NCI-H2107 (cell line): ENCODE data around the gene EBF3.

Experiments
- DNase-seq: peaks from one replicate; lab custom pipeline; 2025; lab: John Stamatoyannopoulos, UW

The EBF3 gene

DNA sequence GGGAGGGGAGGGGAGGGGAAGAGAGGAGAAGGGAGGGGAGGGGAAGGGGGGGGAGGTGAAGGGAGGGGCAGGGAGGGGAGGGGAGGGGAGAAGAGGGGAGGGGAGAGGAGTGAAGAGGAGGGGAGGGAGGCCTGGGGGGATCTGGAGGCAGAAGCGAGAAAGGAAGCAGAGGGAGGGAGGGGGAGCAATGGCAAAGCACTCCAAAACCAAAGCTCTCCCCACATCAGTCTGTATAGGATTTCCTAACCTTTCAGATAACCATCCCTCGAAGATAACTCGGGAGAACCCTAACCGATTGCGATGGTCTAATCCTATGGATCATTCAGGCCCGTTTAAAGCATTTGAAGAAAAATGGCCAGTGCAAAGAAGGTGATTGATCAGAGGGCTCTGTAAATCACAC lies 19.0 kb downstream of the EBF3 start:
- no peak for DNase-seq

DNA sequence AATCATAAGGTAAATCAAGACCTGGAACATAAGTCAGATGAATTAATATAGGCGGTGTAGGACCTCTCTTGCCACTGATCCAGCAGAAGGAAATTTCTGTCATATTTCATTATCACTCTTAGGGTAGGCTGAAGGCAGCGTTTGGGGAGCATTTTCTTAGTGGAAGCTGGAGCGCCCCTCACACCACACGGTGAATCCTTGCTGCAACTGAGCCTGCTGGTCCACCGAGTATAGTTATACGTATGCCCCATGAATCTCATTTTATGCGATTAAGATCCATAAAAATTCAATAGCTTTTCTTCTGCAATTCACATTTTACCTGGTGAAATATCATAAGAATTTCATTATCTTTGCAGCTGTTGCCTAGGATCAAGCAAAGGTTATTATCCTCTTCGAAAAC lies 19.6 kb downstream of the EBF3 start:
- DNase-seq: no peak

DNA sequence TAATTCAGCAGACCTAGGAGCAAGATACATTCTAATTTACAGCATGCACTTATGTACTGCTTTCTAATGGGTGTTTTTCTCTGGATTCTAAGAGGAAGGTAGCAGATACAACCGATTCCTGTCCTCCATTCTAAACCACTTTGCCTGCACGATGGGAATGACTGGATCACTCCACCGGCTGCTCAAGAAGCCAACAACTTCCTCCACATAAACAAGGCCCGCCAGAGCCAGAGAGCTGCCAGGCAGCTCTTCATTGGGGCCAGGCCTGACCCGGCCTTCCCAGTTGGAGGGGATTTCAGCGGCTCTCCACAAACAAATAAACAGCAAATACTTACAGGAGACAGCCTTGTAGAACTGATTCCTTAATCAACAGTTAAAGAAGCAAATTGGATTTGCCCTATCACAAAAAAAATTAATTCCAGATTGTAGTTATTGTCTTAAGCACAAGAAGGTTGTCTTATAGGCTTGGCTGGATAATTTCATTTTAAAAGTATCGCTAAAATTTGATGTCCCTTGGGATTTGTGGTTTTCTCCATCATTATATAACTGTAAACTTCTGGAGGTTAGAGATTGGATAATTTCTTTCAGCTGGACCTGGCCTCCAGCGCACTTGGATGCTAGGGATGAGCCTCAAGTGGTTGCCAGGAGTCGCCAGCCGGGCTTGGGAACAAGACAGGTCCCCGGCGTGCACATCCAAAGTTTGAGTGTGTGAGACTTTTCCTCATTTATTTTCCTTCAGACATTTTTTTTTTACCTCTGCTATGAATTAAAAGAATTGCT lies 20.9 kb downstream of the EBF3 start:
- DNase-seq: no peak

DNA sequence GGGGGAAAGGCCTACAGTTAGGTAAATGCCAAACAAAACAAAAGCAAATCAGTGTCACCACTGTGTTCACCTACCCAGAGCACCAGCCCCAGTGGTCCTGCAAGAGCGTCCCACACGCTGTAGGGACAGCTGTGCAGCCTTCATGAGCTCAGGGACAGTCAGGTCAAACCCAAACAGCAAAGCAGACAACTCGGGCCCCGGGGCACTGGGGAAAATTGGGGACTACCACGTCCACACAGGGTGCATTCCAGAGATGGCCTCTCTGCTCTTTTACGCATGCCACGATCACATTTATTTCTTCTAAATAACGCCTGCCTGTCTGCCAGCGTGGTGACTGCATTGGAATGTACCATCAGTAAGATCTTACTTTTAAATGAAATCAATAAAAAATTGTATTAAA lies 21.7 kb downstream of the EBF3 start:
- DNase-seq: no peak

DNA sequence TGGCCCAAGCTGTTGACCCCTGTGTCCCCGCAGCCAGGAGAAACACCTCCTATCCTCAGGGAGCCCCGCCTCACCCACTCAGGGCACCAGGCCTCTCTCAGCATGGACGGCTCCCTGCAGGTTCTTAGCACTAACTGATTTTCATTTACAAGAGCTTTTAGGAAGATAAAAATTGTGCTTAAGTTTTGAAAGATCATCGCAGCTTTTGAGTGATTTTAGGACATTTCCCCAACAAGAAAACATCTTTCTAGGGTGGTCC lies 22.1 kb downstream of the EBF3 start:
- no peak for DNase-seq

DNA sequence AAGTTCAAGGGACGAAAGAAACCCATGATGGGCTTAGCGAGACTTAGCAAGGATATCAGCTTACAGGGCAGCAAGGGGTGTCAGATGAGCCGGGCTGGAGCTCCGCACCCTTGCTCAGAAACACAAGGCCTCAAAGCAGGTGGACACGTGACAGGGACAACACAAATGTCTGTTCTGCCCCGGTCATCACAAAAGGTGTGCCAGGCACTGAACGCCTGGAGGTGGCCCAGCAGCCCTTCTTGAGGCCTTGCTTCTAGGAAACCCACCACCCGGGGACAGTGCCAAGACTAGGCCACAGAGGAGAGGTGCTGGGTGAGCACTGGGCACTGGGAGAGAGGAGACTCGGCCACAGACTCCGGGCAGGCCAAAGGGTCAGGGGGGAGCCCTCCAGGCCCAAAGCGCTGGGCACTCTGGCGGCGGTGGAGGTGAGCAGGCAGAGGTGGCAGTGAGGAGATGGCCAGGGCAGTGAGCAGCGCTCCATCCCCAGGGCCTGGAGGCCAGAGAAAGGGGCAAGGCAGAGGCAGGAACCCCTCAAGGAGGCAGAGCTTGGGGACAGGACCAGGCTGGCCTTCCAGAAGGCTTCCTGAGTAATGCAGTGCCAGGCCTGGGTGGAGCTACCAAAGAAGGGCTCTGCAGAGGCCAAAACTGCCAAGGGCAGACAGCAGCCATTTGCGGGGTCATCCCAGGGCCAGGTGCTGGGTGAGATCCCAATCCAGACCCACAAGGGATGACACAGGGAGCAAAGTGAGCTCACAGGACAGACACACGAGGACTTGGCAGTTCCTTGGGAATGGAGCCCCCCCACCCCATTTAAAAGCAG lies 22.7 kb downstream of the EBF3 start:
- DNase-seq: no peak

DNA sequence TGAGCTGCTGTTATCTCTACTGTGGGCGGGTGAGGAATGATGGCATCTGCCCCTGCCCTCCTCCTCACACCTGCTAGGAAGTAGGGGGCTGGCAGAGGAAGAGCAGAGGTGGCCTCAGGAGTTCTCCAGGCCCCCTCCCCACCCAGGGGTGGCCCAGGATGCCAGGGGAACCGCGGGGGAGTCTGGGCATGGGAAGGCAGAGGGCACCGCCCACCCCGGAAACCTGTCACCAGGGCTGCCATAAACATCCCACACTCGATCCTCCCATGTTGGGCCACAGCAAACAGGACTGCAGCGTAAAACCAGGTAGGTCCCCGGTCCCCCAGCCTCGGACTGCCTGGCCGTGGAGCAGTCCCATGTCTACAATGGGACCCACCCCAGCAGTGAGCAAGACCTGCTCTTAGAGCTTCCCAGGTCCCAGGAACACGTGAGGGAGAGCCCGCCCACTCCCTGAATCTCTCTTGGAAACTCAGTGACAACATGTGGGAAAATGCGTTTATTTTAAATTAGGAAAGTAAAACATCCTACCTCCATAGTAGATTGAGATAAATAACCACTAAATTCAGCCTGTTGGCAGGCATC lies 23.4 kb downstream of the EBF3 start:
- no peak for DNase-seq

DNA sequence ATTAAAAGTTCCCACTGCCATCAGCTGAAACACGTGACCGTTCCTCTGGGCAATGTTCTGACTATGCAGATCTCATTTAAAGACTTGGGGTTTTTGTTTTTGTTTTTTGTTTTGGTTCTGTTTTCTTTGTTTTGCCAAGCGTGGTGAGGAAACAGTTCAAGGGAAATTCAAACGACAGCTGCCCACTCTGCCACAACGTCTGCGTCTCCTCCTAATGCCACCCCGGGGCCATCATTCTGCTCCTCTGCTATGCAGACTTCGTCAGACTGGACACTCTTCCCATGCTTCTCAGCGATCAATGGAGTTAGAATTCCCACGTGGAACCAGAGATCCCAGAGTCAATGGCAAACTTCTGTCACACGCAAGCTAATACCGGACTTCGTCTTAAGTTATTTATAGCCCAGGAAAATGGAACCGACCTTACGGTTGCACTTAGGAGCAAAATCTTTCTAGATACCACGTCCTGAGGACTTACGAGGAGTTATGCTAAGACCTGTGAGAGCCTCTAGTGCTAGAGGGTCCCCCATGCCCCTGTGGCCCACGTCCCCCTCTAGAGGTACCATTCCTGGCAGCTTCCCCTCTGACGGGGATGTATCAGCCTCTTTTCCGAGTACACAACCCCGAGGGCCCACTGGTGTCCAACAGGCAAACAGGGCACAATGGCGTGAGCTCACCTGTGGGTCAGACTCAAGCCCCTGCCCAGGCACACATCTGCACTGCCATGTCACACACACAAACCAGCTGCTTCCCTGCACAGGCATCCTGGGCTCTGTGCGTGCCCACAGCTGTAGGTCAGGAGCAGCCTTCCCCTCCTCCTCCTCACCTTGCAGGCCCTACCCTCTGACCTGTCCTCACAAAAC lies 24.4 kb downstream of the EBF3 start:
- no peak for DNase-seq

DNA sequence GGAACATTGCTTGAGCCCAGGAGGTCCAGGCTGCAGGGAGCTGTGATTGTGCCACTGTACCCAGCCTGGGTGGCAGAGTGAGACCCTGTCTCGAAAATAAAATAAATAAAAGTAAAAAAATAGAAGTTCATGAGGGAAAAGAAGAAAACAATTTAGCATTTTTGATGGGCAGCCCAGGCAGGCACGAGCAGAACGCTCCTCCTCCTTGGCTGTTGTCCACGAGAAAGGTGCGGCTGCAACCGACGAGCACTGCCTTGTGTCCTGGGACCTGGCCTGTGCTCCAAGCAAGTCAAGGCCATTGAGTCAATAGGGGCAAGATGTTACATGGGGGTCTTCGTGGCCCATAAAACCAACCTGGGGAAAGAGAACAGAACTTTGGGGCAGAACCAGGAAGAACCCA lies 25.6 kb downstream of the EBF3 start:
- DNase-seq: no peak

DNA sequence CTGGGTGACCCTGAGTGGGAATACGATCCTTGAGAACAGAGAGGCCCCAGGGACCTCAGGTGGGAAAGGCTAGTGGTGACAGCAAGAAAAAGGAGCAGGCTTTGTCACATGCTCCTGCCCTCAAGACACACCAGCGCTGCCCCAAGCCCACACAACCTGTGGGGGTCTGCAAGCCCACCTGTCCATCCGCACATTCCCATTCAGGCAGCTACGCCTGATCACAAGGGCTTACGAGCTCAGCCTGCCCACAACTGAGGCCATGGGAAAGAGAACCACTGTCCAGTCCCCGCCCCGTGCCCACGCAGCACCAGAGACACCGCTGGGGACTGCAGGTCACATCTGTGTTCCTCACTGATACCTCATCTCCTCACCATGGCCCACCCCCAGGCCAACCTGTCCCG lies 26.7 kb downstream of the EBF3 start:
- no peak for DNase-seq

DNA sequence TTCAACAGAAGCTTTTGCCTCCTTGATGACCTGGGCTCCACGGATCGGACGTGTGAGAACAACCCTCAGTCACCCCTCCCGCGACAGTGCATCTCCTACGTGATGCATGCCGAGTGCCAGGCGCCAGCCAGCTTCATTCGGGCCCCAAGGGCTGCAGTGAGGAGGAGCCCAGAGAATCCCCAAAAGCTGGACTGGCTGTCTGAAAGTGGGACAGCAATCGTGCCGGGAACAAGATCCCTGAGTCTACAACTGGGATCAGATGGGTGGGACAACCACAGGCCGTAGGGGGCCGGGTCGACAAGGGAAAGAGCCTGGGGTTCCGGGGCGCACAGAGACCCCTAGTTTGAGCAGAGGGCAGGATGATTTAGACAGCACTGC lies 27.2 kb downstream of the EBF3 start:
- DNase-seq: no peak

DNA sequence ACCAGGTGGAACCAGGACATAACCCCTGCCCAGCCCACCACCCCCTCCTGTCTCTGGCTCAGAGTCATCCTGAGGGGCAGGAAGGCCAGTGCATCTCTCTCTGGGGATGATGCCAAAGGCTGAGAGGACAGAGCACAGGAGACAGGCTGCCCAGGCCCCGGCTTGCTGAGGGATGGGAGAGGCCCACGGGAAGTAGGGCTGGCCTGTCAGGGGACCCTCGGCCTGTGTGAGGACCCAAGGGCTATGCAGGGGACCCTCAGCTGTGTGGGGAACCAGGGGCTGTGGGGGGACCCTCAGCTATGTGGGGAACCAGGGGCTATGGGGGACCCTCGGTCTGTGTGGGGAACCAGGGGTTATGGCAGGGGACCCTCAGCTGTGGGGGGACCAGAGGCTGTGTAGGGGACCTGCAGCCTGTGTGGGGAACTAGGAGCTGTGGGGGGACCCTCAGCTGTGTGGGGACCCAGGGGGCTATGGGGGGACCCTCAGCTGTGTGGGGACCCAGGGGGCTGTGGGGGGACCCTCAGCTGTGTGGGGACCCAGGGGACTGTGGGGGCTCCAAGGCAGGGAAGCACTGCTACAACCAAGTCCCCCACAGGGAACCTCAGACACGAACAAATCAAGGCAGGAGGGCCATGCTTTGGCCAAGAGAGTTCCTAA lies 27.7 kb downstream of the EBF3 start:
- no peak for DNase-seq

DNA sequence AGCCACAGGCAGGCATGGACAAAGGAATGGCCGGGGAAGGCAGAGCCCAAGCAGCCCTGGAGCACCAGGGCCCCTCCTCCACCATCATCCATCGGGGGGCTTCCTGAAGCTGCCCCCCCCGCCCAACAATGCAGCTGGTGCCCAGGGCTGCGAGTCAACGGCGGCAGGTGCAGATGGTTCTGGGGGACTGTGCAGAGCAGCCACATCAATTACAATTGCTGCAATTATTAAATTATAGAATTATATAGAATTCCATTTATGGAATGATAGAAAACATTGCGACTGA lies 28.3 kb downstream of the EBF3 start:
- no peak for DNase-seq

DNA sequence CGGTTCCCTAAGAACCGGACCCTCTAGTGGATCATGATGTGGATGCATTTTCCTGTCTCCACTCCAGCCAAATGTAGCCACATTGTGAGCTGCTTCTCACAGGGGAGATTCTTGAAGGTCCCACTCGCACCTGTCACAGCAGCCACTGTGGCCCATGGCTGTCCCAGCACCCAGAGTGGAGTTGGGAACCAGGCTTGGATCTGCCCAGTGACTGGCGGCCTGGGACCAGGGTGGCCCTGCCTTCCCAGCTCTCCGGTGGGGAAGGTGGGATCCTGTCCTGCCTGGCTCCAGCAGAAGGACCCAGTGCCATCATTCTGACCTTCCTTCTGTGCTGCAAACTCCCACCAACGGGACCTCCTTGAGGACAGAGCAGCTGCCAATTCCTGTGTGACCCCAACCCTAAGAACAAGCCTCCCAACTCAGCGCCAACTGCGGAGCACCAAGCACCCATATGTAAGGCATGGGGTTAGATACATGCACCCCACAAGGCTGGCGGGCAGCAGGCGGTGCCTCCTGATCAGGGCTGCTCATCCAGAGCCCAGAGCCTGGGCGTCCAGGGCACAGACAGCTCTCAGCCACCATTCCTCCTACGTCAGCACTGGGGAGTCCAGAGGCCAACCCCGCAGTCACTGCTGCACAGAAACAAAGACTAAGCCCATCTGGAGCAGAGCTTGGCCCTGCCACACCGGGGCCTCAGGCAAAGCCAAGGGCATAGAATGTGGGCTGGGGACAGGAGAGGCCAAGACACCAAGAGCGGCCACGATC lies 28.8 kb downstream of the EBF3 start:
- DNase-seq: no peak

DNA sequence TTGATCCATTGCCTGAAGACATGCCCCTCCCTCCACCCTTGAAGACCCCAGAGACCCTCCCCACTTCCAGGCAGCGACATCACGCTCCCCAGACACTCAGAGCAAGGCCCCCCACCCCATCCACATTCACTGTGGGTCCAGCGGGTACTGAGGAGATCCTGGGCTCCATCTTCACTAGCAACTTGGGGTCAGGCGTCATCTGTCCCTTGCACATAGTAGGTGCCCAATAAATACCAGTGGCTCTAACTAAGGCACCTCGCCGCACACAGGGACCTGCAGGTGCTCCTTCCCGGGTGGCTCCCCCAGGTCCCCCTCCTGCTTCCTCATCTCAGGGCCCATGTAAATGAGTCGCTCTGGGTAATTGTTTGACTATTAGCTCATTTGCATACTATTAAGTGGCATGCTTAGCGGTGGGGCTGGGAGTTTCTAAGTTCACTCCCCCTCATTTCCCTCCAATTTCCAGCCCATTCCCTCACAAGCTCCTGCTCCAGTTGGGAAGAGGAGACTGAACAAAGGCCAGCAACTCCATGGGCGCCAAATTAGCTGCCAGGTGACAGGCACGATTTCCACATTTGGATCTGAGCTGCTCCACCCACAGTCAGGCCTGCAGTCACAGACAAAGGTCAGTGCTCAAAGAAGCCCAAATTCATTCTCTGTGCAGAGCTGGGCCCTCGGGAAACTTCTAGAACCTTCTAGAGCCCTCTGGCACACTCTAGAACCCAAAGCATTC lies 29.7 kb downstream of the EBF3 start:
- DNase-seq: no peak

DNA sequence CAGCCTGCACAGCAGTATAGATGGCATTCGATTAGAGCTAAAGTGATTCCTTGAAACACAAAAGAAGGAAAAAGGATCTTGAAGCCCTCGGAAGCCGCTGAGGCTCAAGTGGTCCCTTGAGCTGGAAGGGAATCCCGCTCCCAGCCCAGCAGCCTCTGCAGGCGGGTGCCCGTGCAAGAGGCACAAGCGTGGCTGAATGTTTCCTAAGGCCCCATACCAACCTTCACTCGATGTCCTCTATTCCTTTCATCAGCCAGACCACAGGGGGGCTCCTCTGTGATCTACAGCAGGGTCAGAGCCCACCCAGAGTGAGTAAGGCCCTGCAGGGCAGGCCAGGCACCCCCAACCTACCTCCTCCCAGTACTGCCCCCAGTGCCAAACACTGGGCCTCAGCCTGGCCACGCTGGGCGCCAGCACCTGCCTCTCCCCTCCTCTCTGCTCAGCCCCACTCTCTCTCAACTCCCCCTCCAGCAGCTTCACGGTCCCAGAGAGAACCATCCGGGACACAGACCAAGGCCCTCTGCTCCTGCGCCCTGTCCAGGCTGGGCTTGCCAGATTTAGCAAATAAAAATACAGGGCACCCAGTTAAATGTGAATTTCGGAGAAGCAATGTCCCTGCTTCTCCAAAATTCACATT lies 30.5 kb downstream of the EBF3 start:
- no peak for DNase-seq

DNA sequence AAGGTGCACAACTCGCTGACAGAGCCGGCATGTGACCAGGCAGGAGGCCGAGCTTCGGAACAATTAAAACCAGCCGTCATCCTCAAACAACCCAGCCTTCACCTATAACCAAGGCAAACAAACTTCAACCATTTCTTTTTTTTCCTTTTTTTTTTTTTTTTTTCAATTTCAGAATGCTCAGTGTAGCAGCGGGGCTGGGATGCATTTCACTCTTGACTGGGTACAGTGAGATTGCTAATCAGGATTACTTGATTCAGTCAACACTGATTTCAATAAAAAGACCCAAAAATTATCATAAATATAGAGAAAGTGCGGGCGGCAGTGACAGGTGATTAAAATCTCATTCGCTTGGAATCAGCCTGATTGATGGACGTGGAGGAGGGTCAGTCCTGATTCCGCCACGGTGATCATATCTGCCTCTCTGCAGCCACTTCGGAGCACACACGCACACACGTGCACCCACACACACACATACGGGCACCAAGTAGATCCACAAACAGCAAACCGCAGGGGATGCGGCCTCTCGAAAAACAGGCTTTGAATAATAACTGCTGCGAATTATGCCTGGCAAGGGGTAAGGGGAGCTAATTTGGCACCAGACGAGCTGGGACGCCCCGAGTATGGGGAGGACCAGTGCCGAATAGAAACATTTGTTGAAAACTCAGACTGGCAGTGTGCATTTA lies 31.2 kb downstream of the EBF3 start:
- no peak for DNase-seq

DNA sequence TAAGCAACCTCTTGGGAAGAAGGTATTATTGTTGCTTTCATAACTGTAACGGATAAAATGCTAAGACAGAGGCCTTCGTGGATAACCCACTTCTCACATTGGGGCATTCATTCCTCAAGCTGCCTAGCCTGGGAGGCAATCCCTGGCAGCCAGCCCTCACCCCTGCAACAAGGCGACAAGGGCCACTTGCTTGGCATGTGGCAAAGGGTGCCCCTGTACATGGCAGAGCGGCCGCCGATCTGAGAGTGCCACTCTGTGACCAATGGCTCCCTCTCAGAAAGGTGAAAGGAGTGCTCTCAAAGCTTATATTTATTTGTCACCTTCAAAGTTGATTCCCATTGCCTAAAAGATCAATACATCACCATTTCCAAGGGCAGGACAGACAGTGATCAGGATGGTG lies 31.9 kb downstream of the EBF3 start:
- no peak for DNase-seq

DNA sequence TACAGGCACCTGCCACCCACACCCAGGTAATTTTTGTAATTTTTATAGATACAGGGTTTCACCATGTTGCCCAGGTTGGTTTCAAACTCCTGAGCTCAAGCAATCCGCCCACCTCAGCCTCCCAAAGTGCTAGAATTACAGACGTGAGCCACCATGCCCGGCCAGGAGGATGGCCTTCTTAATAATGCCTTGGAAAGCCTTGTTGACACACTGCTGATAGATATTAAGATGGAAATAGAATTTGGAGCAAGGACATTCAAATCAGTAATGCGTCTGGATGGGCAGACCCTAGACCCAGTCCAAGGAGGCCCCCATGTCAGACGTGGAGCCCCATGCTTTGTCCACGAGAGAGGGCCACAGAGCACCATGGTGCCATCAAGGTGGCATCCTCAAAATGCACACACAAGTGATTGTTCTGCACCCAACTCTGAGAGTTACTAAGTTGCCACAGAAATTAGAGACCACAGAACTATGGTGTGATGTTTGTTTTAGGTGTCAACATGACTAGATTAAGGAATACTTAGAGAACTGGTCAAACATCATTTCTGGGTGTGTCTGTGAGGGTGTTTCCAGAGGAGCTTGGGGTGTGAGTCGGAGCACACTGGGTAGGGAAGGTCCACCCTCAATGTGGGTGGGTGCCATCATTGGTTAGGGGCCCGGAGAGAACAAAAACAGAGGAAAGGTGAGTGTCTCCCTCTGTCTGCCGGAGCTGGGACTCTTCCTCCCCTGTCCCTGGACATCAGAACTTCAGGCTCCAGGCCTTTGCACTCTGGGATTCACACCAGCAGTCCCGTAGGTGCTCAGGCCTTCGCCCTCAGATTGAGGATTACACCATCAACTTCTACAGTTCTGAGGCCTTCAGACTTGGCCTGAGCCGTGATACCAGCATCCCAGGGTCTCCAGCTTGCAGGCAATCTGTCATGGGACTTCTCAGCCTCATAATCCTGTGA lies 34.5 kb downstream of the EBF3 start:
- no peak for DNase-seq
